H1 (cell line): ENCODE data around the gene ZFP30.

Source experiments
- CTCF ChIP-seq, 3 experiments: IDR thresholded peaks; 1 replicate in 2 of 3; 2 replicates in 1 of 3; pipeline versions ENCODE4 v1.5.1 to v1.6.1; 2011; ENCODE audit warnings: low read length in 3 of 3, mild to moderate bottlenecking in 3 of 3, inconsistent platforms in 2 of 3, low read depth in 1 of 3, moderate library complexity in 1 of 3; ENCODE audit not compliant: insufficient read depth in 1 of 3; ENCODE audit errors: control extremely low read depth in 1 of 3
- EZH2 ChIP-seq: fragments of 200-600 bp; sonication (generic); IDR thresholded peaks from 2 replicates; pipeline ENCODE4 v1.7.1; 2012; ENCODE audit warnings: low read depth, mild to moderate bottlenecking, moderate library complexity, low read length, inconsistent platforms; ENCODE audit not compliant: severe bottlenecking
- POLR2A ChIP-seq, 2 experiments: IDR thresholded peaks; 1 replicate in 1 of 2; 2 replicates in 1 of 2; pipeline ENCODE4 v1.6.1; 2011; ENCODE audit warnings: low read depth in 2 of 2, low read length in 2 of 2, mild to moderate bottlenecking in 2 of 2; ENCODE audit errors: control extremely low read depth in 1 of 2
- POLR2AphosphoS5 ChIP-seq: IDR thresholded peaks from 2 replicates; pipeline ENCODE4 v1.6.1; 2011; ENCODE audit warnings: low read depth, low read length
- SP1 ChIP-seq: IDR thresholded peaks from 2 replicates; pipeline ENCODE4 v1.6.1; 2011; ENCODE audit warnings: low read depth, low read length
- YY1 ChIP-seq: IDR thresholded peaks from 2 replicates; pipeline ENCODE4 v1.6.1; 2011; ENCODE audit warnings: low read depth, mild to moderate bottlenecking, low read length

DNA sequence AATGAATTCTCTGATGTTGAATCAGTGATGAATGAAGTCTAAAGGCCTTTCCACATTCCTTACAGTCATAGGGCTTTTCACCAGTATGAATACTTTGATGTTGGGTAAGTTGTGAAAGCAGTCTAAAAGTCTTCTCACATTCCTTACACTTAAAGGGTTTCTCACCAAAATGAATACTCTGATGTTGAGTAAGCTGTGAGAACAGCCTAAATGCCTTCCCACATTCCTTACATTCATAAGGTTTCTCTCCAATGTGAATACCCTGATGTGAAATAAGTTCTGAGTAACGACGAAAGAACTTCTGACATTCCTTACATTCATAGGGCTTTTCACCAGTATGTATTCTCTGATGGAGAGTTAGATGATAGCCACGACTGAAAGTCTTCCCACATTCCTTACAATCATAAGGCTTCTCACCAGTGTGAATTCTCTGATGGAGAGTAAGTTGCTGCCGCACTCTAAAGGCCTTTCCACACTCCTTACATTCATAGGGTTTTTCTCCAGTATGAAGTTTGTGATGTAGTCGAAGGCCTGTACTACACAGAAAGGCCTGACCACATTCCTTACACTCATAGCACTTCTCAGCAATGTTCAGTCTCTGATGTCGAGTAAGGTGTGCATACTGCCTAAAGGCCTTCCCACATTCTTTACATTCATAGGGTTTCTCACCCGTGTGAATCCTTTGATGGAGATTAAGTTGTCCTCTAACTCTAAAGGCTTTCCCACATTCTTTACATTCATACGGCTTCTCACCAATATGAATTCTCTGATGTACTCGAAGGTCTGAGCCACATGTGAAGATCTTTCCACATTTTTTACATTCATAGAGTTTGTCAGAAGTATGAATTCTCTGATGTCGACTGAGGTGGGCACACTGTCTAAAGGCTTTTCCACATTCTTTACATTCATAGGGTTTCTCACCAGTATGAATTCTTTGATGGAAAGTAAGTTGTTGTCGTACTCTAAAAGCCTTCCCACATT, 19.9 kb downstream of the ZFP30 start:
- TF ChIP-seq SP1 (no peak), YY1 (no peak), POLR2AphosphoS5 (no peak), CTCF (IDR thresholded peaks at IDR 0.05; ENCODE audit: control extremely low read depth in 1 of 3, insufficient read depth in 1 of 3, low read depth in 1 of 3, low read length in 3 of 3) (no peak), POLR2A (IDR thresholded peaks at IDR 0.05; ENCODE audit: control extremely low read depth in 1 of 2, low read depth in 2 of 2, low read length in 2 of 2) (no peak), EZH2 (no peak)
